ENCODE measurements around the gene KRABD2.
A peak's percentile ranks its signal among the peaks of the same experiment; 100 is the strongest.
"Not testable (repeated sequence)": the region's sequence is repeated elsewhere in the genome, so short reads cannot be mapped to it uniquely, and the experiment has no call there.

KRABD2 gene

GRCh38 chr17:8405499-8406016 lies 29.1 kb upstream of the KRABD2 start:
- TF ChIP-seq CTCF (IDR thresholded peaks at IDR 0.05; ENCODE audit: control insufficient read depth, extremely low read depth, insufficient read depth): no peak
- no peak for DNase-seq (ENCODE audit: low read depth)
- no peak overlapping the region for H3K4me3 ChIP-seq (ENCODE audit: low read depth, low read length)

GRCh38 chr17:8402921-8403536 lies 26.5 kb upstream of the KRABD2 start:
- TF ChIP-seq CTCF (IDR thresholded peaks at IDR 0.05; ENCODE audit: control insufficient read depth, extremely low read depth, insufficient read depth): no peak
- no peak overlapping the region for H3K4me3 ChIP-seq (ENCODE audit: low read depth, low read length)
- no peak for DNase-seq (ENCODE audit: low read depth)

- no peak overlapping the region for H3K4me3 ChIP-seq (ENCODE audit: low read depth, low read length)
- DNase-seq (ENCODE audit: low read depth): no peak
- no peak for TF ChIP-seq CTCF (IDR thresholded peaks at IDR 0.05; ENCODE audit: control insufficient read depth, extremely low read depth, insufficient read depth)
Measured at GRCh38 chr17:8401107-8401506, 24.6 kb upstream of the KRABD2 start.

GRCh38 chr17:8398980-8399379 lies 22.5 kb upstream of the KRABD2 start:
- DNase-seq (ENCODE audit: low read depth): no peak
- no peak overlapping the region for H3K4me3 ChIP-seq (ENCODE audit: low read depth, low read length)
- TF ChIP-seq CTCF (IDR thresholded peaks at IDR 0.05; ENCODE audit: control insufficient read depth, extremely low read depth, insufficient read depth): no peak

- no peak for DNase-seq (ENCODE audit: low read depth)
- 0 out of 2 replicates have a peak within 1 kb of the TSS, but pooled peaks have one; percentile 11 for H3K4me3 ChIP-seq (ENCODE audit: low read depth, low read length)
- no peak for TF ChIP-seq CTCF (IDR thresholded peaks at IDR 0.05; ENCODE audit: control insufficient read depth, extremely low read depth, insufficient read depth)
Measured at GRCh38 chr17:8397636-8398035, 21.1 kb upstream of the KRABD2 start, which contains the start of gene RNF222. Gene RNF222, minus strand, starts transcription at chr17:8397827. Its CDS starts 4,366 bp downstream, at chr17:8393461.

- DNase-seq (ENCODE audit: low read depth); H3K4me3 ChIP-seq (ENCODE audit: low read depth, low read length): not testable (repeated sequence)
Measured at GRCh38 chr17:8394497-8394896, 18.0 kb upstream of the KRABD2 start.

- no peak for DNase-seq (ENCODE audit: low read depth)
- TF ChIP-seq CTCF (IDR thresholded peaks at IDR 0.05; ENCODE audit: control insufficient read depth, extremely low read depth, insufficient read depth): no peak
- no peak overlapping the region for H3K4me3 ChIP-seq (ENCODE audit: low read depth, low read length)
Measured at GRCh38 chr17:8393470-8394231, 17.1 kb upstream of the KRABD2 start.

Measured in LNCaP clone FGC (cell line).